Inferior parietal cortex (tissue), 1 donor: ENCODE data around the gene REEP5.
"Not testable (repeated sequence)": the region's sequence is repeated elsewhere in the genome, so short reads cannot be mapped to it uniquely, and the experiment has no call there.

ENCODE experiments used
- DNase-seq: peaks from one replicate; pipeline ENCODE4 v3.0.0-alpha.2; 2016; ENCODE audit errors: extremely low spot score

REEP5 gene

DNA sequence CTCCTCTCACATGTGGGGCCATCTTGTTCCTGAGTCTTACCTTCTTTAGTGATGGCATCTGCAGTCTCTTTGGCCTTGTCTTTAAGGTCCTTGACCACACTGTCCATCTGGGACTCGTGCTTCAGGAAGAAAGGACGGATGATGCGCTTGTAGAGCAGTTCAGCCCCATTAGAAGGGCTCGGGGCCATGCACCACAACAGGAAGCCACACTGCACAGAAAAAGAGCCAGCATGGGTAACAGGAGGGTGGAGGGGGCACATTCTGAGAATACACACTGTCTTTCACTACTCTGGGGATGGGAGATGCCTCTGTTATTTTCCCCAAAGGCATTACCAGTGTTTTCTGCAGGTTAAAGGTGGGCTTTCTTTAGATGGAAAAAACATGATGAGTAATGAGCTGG, 35.1 kb downstream of the REEP5 start:
- DNase-seq, result no peak

DNA sequence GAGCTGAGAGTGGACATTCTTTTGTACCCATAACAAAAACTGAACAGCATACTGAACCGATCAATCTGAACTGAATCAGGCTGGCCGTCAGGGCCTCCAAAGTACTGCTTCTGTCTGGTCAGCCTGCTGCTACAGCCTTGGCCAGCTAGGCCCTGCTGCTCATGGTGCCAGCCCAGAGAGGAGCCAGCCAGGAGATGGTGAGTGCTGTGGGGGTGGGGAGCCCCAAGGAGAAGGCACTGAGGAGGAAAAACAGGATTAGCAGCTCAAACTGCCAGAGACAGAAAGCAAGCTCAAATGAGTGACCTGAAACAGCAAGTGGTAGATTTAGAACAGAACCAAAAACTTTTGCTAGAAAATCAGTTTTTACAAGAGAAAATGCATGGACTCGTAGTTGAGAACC, 37.0 kb downstream of the REEP5 start:
- DNase-seq, result no peak

DNA sequence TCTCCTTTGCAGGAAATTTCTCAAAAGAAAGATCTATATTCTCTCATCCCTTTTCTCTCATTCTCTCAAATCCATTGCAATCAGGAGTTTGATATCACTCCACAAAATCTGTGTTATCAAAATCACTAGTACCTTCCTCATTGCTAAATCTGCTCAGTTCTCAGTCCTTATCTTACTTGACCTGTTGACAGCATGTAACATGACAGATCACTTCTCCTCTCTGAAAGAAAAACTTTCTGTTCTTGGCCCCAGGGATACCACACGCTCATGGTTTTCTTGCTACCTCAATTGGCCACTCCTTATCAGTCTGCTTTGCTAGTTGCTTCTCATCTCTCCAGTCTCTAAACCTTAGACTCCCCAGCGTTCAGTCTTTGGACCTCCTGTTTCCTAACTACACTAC, 38.8 kb downstream of the REEP5 start:
- DNase-seq, result no peak

DNA sequence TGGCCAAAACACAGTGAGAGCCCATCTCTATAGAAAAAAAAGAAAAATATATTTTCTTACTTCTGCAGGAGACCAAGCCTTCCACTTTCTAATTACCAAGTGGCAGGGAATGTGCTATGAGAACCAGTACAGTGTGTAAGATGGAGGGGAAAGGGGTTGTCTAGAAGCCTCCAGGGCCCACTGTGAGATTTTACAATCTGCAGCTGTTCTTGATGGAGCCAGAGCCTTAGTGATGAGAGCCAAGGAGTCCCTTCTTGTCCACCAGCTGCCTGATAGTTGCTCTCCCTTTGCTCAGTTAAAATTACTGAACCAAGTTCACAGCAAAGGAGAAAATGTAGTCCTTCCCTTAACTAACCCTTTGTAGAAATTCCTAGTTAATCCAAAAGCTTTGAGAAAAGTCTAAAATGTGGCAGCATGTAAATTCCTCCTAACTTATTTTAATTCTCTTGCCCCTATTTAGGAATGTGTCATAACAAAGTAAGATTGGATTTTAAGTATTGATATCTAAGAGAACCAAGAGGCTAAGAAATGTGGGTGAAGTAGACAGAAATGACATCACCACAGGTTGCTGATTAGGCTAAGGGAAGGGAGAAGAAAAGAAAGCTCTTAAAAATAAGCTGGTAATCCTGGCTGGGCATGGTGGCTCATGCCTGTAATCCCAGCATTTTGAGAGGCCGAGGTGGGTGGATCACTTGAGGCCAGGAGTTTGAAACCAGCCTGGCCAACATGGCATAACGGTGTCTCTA, 41.6 kb downstream of the REEP5 start:
- no peak for DNase-seq

DNA sequence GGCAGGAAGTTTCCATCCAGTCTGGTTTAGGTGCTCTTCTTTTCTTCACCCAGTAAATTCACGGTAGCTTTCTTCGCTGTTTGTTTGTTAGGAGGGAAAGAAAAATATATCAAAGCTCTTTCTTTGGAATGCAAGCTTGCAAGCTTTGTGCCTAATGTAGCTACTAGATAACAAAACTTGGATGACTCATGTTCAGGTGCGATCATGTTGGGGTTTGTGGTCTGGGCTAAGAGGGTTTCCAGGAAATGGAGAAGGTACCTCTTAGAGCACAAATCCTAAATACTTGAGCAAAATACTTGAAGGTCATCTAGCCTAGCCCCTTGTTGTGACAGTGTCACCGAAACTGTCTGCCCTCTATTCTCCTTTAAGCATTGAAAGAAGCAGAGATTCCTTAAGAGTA, 43.3 kb downstream of the REEP5 start:
- no peak for DNase-seq

DNA sequence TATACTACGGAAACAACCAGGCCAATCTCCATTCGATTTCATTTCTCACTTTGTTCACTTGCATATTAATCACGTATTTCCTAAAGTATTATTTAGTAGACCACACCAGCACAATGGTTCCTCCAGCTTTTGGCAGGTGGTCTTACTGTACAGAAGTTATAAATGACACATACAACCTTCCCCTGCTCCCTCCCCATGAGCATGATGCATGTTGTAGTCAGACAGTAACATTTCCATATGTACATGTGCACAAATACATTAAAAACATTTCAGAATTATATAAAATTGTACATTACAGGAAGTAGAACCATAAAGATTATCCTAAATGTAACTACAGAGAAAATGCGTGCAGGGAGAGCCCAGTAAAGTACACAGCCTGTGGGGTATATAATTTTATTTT, 43.9 kb downstream of the REEP5 start:
- no peak for DNase-seq

DNA sequence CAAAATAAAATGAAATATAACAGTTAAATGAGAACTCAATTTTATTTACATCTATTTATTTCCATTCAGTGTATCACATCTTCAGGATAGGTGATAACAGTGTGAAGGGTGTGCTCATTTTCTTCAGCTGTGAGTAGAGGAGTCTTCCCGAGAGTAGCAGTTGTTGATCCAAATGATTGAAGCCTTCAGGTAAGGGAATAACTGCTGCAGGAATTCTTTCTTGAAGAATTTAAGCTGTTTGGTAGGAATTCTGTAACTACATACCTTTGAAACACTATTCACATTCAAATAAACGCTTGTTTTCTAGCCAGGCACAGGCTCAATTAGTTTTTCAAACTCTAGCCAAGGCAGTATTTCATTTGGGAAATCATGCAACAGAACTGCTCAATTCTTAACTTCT, 45.7 kb downstream of the REEP5 start:
- DNase-seq, result no peak

DNA sequence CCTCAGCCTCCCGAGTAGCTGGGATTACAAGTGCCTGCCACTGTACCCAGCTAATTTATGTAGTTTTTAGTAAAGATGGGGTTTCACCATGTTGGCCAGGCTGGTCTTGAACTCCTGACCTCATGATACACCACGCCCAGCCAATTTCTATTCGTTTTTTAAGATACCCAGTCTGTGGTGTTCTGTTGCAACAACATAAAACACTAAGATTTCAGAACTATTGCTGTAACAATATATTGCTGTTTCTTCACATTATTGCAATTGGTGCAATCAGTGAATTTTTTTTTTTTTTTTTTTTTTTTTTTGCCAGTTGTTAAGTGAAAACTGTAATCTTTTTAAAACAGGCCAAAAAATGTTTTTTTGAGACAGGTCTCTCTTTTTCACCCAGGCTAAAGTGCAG, 51.1 kb downstream of the REEP5 start:
- DNase-seq, result no peak

DNA sequence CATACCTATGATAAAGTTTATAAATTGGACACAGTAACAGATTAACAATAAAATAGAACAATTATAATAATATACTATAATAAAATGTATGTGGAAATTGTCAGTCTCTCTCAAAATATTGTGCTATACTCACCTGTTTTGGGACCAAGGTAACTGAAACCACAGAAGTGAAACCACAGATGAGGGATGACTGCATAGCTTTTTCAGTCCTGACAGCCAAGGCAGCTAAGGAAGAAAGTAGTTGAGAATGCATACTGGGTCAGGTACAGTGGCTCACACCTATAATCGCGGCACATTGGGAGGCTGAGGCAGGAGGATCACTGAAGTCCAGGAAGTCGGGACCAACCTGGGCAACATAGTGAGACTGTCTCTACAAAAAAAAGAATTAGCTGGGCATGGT, 52.1 kb downstream of the REEP5 start:
- no peak for DNase-seq

DNA sequence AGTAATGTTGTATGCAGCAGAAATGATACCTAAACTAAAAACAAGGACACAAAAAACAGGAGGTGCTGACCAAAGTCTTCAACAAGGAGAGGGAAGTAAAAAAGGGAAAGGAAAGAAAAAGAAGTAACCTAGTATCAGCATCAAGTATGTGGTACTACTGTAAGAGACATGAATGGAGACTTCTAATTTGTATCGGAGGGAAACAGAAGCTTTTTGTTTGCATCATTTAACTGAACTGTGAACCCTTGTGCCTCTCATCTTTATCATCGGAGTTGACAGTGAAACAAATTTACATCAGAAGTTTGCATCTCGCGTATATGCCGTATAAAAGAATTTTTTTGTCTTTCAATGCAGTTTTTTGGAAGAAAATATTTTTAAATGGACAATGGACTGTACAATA, 54.6 kb downstream of the REEP5 start:
- no peak for DNase-seq

DNA sequence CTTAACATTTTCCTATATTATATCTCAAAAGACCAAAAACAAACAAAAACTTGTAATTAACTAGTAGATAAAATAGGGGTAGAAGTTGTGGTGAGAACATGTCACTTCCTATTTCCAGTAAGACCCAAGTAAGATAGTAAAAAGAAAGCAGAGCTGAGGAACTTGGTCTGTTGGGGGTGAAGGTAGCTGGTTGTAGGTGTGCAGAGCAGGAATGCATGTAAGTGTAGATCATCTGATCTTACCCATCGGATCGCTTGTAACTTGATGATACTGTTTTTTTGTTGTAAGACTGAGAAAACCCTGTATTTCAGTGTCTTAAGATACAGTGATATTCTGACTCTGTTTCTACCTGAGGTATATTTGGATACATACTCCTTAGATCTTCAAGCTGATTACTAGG, 55.3 kb downstream of the REEP5 start:
- DNase-seq, result no peak

DNA sequence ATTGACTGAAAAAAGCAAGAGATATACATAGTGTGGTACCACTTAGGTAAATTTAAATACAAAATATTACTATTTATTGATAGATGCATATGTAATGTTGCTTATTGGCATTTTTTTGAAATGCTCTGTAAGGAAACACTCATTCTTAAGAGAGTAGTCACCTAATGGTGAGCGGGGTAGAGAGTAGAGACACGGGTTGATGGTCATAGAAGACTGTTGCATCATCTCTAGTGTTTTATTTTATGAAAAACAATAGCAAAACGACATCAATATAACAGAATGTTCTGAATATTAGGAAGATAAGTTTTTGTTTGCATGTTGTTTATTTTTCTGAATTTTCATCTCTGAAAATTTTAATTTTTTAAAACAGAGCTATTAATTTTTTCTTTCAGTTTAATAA, 56.9 kb downstream of the REEP5 start:
- DNase-seq, result no peak

DNA sequence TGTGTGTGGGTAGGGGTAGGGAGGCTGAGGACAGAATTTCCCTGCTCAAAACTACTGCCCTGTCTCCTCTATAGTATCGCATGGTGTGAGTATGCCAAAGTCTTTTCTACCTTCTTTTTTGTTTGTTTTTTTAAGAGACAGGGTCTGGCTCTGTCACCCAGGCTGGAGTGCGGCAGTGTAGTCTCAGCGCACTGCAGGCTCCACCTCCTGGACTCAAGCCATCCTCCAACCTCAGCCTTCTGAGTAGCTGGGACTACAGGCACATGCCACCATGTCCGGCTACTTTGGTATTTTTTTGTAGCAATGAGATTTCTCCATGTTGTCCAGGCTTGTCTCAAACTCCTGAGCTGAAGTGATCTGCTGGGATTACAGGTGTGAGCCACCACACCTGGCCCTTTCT, 58.5 kb downstream of the REEP5 start:
- DNase-seq, result no peak

DNA sequence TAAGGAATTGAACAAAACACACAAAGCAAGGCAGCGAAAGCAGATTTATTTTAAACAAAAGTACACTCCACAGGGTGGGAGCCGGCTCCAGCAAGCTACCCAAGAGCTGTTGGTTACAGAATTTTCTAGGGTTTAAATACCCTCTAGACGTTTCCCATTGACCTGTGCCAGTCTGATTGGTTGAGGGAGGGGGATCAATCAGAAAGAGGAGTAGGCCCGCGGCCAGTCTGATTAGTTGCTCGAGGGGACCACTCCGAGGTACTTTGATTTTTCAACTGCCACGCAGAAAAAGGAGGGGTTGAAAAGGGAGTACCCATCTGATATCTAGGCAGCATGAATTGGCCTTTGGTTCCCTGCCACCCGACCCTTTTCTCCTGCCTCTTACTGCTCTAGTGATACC, 59.9 kb downstream of the REEP5 start:
- no peak for DNase-seq

DNA sequence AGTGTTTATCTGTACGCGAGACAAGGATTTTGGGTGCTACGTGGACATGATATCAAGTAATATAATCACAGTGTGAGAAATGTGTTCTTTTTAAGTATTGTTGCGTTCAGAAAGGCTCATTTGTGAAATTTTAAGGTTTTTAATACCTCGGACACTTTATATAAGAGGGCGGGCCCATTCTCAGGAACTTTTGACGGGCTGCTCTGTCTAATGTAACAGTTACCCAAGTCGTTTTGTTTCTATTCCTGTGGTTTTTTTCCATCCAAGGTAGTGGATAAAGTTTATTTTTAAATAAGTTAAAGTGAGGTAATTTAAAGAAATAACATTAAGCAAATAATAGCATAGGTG, 60.4 kb downstream of the REEP5 start:
- DNase-seq, result no peak

DNA sequence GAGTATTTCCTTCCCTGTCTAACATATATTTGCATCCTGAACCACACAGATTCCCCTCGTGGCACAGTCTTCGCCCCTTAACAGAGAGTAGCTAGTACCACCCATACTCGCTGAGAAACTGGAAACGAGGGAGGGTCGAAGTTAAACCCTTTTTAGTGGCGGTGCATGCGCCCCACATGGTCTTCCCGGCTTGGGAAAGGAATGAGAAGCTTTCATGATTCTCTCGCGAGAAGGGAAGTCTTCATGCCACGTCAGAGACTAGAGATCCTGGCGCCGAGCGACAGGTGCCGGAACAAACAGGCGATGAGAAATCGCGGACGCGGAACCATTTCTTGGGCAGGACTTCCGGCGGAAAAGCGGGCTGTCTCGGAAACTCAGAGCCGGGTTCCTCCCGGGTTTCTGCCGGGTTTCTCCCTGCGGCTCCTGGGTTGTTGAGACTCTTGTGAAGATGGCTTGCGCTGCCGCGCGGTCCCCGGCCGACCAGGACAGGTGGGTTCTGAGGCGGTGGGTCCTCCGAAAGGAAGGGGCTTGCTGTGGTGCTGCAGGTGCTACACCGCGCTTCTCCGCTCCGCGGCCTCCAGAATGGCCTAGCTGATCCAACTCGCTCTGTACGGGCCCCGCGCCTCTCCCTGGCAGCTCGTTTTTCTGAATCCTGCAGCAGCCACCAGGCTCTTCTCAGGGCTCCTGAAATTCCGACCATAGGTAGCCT, 60.9 kb downstream of the REEP5 start, which contains the start of gene SRP19:
TSS of gene SRP19 (plus strand) at position 359 of the 709 bp plus-strand sequence. CDS start at position 449, 90 bp downstream.
- DNase-seq, result peak; percentile 97

DNA sequence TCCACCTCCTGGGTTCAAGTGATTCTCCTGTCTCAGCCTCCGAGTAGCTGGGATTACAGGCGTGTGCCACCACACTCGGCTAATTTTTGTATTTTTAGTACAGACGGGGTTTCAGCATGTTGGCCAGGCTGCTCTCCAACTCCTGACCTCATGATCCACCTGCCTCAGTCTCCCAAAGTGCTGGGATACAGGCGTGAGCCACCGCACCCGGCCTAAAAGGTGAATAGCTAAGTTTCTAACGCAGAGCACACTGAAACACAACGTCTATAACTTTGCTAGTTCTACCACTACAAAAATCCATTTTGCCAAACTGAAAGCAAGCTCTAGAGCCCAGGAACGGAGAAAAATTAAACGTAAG, 61.5 kb downstream of the REEP5 start:
- DNase-seq, result not testable (repeated sequence)

DNA sequence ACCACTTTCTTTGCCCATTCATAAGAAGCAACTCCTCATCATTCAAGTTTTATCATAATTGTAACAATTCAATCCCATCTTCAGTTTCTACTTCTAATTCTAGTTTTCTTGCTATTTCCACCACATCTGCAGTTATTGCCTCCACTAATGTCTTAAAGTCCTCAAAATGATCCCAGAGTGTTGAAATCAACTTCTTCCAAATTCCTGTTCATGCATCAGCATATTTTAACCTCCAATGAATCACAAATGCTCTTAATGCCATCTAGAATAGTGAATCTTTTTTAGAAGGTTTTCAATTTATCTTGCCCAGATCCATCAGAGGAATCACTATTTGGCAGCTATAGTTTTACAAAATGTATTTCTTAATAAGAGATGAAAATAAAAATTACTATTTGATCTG, 64.2 kb downstream of the REEP5 start:
- DNase-seq, result no peak

DNA sequence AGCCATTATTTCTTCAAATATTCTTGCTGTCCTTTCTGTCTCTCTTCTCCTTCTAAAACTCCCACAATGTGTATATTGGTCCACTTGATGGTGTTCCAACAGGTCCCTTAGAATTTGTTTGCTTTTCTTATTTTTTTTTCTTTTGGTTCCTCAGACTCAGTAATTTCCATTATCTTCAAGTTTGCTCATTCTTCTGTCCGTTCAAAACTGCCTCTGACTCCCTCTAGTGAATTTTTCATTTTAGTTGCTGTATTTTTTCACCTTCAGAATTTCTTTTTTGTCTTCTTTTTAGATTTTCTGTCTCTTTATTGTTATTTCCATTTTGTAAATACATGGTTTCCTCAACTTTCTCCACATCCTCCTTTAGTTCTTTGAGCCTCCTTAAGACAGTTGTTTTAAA, 67.4 kb downstream of the REEP5 start:
- no peak for DNase-seq

DNA sequence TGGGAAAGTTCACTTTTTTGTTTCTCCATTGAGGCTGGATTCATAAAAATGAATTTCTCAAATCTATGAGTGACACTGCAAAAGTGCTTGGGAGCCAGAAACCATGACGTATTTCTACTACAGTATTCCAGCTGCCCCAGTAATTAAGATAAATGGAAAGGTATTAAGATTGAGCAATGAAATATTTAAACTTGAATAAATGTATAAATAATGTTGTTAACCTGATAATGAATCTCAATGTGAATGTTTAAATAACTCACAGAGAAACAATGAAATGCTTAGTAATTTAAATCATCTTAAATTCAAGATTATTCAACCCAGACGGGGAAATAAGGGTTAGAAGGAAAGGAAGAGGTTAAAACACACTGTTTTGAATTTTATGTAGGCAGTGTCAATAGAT, 72.1 kb downstream of the REEP5 start:
- DNase-seq, result no peak

DNA sequence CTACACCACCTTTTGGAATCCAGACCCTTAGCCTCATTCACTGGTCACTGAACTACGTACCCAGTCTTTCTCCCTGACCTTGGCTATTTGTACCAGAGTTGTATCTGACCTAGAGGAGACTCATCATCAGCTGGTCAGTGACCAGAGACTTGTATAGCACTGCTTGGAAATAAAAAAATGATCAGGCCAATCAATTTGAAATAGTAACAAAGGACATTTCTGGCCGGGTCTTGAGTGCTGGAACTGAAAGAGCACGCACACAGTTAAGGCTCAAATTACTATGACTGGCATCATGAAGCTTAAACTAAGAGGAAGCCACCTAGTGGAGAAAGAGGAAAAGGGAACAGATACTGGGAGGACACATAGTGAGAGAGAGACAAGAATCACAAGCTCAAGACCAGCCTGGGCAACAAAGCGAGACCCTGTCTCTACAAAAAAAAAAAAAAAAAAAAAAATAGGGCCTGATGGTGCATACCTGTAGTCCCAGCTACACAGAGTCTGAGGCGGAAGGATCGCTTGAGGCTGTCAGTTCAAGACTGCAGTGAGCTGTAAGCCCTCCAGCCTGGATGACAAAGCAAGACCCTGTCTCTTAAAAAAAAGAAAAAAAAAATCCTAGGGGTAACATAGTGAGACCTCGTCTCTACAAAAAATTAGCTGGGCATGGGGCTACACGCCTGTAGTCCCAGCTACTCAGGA, 73.8 kb downstream of the REEP5 start:
- DNase-seq, result peak; percentile 74

DNA sequence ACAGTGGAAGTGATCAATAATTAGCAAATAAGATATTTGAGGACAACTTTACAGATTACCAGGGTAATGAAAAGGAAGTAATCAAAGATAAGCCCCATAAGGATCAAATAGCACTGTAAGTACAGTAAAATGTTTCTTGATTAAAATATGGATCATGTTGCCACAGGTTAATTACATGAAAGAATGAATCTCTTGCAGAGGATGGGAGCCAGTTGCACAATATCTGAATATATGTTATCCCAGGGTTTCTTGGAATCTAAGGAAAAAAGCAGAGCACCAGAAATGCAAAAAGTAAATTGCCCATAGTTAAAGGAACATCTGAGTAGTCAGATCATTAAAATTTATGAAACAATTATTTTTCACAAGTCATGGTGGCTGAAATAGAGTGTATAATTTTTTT, 74.7 kb downstream of the REEP5 start:
- DNase-seq, result no peak

DNA sequence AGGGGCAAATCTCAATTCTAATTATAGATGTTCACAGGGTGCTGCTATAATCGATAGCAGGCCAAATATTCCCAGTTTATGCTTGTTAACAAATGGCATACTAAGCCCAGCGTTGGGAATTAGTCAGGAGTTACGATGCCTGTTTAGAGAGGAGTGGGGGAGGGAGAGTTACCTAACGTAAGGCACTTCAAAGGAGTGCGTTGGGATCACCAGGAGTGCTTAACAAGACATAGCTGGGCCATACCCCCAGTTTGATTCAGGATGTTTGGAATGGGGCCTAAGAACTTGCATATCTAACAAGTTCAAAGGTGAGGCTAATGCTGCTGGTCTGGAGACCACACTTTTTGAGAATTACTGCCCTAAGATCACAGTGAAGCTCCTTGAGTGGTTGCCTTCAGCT, 75.5 kb downstream of the REEP5 start:
- no peak for DNase-seq
